Renal cortex interstitium (tissue), 11 donors: ENCODE results near the gene SEMA3G. TPM values are rescaled to one million over a fixed set of nuclear protein-coding genes. Genes with fewer than 3 reads are reported as not detected.

ENCODE experiments used
- DNase-seq, 11 donors: peaks; one replicate each; pipeline ENCODE4 v3.0.0-alpha.2; 2013; ENCODE audit warnings: low read depth in 9 of 11, low spot score in 4 of 11; ENCODE audit errors: extremely low read depth in 1 of 11
- polyA plus RNA-seq, 3 donors: library from polyadenylated mRNA; unstranded; fragments of 120-200 nt; gene quantifications; one replicate each; pipeline ENCODE4 v1.2.1, GENCODE V29; 2013; ENCODE audit not compliant: insufficient read length in 3 of 3

The SEMA3G gene
- polyA plus RNA-seq, 3 donors = 23.5 to 32.7 (median 24.5) TPM

DNA sequence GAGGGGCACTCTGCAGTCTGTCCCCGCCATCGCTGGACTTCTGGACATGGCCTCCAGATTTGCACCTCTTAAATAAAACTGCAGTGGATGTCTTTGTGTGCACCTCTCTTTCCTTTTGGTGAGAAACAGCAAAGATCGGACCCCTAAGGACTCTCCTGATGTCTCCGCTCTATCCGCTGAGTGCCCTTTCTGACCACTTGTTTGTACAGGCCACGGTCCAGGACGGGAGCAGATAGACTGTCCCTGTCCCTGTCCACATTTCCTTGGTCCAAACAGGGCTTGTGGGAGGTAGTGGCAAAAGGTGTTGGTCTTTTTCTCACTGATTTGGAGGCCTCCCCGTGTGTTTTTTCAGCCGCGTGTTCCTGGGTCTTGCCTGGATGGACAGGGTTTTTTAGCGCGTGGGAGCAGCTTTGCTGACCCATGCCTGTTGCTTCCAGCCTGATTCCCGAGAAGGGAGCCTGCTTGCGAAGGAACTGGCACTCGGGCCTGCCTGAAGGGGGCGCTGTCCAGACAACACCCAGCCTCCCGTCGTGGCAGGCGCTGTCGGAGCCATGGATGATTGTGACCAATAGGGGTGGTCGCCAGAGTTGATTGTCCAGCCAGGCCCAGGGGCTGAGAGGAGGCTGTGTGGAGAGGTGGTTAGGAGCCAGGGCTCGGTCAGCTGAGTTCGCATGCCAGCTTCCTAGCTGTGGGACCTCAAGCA is 37.1 kb upstream of the SEMA3G start:
- DNase-seq = no peak

DNA sequence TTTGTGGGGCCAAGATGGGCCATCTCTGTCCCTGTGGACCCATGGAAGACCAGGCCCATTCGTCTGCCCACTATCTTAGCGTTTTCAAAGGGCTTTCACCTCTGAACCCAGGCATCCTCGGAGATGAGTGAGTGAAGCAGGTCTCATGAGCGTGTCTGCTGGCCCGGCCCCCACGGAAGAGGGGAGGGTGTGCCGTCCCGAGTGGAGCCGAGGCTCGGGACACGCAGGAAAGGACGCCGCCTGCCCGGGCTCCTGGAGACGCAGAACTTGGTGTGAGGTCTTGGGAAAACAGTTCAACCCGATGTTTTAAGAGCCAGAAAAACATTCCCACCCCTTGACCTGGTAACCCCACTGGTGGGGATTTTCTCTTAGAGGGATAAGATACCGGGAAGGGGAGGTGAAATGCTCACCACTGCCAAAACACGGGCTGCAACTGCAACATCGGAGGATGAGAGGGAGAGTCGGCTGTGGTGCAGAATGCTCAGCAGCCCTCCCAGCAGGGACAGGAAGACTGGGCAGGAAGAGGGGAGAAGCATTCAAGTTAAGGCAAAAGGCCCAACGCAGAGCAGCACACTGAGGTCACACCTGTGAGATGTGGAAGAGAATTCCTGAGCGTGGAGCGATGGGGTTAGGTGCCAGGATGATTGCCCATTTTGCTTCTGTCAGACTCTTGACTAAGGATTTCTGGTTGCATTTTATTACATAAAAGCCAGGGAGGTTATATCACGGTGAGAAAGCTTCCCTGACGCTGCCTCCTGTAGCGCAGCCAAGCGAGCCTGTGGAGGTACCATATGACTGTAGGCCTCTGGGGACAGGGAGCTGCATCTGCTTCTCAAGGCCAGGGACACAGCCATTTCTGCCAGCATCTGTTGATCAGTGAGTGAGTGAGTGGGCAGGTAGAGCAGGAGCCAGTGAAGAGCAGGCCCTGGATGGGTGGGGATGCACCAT is 36.1 kb upstream of the SEMA3G start:
- DNase-seq = no peak

DNA sequence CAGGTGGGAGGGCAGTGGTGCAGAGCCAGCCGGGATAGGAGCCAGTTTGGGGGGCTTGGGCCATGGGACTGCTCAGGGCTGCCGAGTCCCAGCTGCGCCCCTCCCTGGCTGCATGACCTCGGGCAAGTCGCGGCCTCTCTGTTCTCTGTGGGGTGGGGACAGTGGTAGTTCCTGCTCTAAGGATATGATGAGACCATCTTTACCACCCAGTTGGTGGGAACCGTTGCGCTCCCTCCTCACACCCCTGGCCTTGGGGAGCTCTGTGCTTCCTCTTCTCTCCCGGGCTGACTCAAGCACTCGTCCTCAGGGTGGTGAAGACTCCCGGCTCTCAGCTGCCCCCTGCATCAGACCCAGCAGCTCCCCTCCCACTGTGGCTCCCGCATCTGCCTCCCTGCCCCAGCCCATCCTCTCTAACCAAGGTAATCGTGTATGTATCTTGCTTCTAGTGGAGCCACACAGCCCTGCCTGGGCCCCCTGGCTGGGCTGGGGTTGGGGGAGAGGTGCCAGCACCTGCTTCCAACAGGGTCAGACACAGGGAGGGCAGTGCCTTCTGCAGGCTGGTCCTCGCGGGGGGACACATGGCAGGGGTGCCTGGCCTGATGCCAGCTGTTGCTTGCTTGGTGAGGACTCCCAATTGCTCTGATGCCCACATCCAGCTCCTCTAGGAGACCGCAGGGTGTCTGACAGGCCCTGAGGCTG is 35.1 kb upstream of the SEMA3G start:
- no peak for DNase-seq

- DNase-seq = no peak
Measured at GRCh38 chr3:52479037-52479876, 34.4 kb upstream of the SEMA3G start.

DNA sequence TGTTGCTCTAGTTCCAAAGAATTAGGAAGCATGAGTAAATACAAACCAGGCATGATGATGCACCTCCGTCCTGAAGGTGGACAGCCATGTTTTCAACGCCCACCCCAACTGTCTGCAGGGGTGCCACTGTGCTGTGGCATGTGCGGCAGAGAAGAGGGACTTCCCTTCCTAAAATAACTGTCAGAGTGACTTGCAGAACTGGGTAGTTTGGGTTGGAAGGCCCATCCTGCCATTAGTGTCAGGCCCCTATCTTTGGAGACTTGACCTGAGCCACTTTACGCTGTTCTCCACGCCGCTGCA is 32.8 kb upstream of the SEMA3G start:
- no peak for DNase-seq

DNA sequence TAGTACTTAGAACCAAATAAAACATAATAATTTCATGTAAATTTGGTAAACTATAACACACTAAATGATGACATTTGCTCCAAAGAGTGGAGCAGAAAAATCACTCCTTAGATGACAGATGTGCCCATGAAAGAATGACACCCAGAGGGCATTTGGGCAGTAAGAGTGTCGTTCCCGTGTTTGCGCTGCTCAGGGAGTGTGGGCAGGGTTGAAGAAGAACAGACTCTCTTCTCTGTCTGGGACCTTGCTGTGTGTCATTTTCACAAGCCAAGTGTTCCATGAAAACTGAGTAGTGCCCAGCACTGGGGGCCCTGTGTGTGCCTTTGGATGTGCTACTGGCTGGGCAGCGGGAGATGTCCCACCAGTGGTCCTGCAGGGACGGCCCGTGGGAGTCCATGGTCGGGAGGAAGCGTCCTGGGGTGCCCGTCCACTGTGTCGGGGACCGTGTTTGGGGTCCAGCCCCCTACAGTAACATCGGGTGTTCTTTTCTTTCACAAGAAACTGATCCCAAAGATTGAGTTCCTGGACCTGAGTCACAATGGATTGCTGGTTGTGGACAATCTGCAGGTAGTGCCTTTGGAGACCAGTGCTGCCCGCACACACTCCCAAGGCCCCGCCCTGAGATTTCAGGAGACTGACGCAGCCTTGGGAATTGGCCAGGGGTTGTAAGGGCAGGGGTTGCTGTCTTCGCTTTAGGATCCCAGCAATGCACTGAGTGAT is 32.3 kb upstream of the SEMA3G start:
- DNase-seq = no peak

GRCh38 chr3:52473026-52473425 is 28.1 kb upstream of the SEMA3G start:
- DNase-seq = no peak

GRCh38 chr3:52472239-52473000 is 27.5 kb upstream of the SEMA3G start:
- no peak for DNase-seq

GRCh38 chr3:52471371-52472238 is 26.7 kb upstream of the SEMA3G start:
- DNase-seq = no peak

GRCh38 chr3:52470920-52471319 is 26.0 kb upstream of the SEMA3G start:
- DNase-seq = no peak

- no peak for DNase-seq
Measured at GRCh38 chr3:52469001-52469400, 24.1 kb upstream of the SEMA3G start.

GRCh38 chr3:52468336-52468735 is 23.4 kb upstream of the SEMA3G start:
- DNase-seq = no peak

GRCh38 chr3:52463416-52463815 is 18.5 kb upstream of the SEMA3G start:
- no peak for DNase-seq

- no peak for DNase-seq
Measured at GRCh38 chr3:52461874-52462273, 17.0 kb upstream of the SEMA3G start.

- no peak for DNase-seq
Measured at GRCh38 chr3:52458770-52459545, 14.1 kb upstream of the SEMA3G start.
